GM21619 (cell line): ENCODE measurements around the gene C21orf91.
"Not testable (repeated sequence)": the region's sequence is repeated elsewhere in the genome, so short reads cannot be mapped to it uniquely, and the experiment has no call there.

Experiments
- ATAC-seq: cut with Tn5 transposase; IDR thresholded peaks from one replicate; pipeline ENCODE4 v1.9.1; 2021; ENCODE audit not compliant: unreplicated experiment

The C21orf91 gene

DNA sequence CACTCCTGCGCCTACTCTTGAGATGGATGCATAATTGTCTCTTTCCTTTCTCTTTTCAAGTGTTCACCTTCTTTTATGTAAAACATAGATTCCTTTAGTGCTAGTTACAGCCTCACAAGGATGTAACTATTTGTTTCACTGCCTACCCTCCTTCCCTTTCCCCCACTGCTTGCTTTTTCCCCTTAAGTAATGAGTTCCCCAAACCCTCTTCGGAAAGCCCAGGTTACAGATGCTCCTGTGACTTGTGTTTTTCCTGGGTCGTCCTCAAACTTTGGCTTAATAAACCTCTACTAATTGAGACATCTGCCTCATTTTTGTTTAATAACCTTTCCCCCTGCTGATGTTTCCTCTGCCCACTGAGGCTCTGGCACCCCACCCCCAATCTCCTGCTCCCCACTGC lies 39.2 kb downstream of the C21orf91 start:
- no peak for ATAC-seq

DNA sequence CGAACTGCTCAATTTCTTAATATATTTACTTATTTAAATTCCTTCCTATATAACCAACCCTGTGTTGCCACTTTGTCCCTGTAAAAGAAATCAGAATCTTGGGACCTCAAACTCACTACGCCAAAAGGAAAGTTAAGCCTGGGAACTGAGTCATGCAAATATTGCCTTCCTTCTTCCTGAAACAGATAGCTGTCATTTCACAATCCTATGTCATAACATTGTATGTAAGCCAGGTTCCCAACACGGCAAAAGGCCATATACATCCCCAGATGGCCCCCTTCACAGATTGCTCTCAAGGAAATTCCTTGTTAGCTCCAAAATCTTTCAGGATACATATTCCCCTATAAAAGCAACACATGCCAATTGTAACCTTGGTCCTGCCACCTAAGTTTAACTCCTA lies 39.7 kb downstream of the C21orf91 start:
- ATAC-seq = no peak

DNA sequence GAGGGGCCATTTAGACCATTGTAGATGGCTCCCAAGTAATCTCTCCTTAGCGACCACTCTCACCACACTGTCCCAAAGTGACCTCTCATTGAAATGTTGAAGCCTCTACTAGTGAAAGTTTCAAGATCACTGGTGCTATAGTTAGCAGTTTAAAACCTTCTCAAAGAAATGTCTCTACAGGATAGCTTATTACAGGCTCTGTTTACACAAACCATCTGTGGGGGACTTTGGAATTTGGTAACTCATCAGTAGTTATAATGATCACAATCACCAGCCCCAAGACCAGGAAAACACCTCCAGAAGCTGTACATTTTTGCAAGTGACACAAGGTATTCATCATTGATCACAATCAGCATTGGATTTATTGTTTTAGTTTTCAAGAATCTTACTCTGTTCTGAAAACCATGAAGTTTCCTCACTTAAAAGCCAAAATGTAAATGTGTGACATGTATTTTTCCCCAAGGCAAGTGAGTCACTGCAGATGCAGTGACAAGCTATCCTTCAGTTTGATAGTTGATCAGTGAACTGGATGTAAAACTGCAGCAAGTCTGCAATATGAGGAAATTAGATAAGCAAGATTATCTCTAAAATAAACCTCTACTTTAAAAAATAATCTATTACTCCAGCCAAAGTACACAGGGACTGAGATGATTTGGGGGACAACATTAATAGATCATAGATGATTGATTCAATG lies 41.9 kb downstream of the C21orf91 start:
- no peak for ATAC-seq

DNA sequence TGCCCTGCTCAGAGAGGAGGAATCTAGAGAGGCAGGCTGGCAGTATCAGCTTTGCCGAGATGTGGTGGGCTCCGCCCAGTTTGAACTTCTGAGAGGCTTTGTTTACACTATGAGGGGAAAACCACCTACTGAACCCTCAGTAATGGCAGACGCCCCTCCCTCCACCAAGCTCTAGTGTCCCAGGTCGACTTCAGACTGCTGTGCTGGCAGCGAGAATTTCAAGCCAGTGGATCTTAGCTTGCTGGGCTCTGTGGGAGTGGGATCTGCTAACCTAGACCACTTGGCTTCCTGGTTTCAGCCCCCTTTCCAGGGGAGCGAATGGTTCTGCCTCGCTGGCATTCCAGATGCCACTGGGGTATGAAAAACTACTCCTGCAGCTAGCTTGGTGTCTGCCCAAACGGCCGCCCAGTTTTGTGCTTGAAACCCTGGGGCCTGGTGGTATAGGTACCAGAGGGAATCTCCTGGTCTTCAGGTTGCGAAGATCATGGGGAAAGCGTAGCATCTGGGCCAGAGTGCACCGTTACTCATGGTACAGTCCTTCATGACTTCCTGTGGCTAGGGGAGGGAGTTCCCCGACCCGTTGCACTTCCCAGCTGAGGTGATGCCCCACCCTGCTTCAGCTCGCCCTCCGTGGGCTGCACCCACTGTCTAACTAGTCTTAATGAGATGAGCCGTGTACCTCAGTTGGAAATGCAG lies 43.6 kb downstream of the C21orf91 start:
- ATAC-seq = peak; percentile 67

DNA sequence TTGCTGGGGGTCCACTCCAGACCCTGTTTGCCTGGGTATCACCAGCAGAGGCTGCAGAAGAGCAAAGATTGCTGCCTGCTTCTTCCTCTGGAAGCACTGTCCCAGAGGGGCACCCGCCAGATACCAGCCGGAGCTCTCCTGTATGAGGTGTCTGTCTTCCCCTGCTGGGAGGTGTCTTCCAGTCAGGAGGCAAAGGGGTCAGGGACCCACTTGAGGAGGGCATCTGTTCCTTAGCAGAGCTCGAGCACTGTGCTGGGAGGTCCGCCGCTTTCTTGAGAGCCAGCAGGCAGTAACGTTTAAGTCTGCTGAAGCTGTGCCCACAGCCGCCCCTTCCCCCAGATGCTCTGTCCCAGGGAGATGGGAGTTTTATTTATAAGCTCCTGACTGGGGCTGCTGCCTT lies 44.1 kb downstream of the C21orf91 start:
- not testable (repeated sequence) for ATAC-seq

DNA sequence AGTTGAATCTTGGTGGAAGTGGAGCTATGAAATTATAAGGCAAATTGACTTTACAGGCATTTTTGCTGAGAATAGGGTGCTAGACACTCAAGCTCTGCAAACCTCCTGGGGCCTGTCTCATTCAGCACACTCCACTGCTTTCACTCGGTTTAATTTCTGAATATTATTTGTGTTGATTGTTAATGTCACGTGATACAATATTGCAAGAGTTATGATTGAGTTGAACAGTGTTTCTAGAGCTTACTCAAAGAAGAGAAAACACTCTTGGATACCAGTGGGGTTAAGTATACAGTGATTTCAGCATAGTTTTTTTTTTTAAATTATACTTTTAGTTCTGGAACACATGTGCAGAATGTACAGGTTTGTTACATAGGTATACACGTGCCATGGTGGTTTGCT lies 49.7 kb downstream of the C21orf91 start:
- ATAC-seq = no peak

DNA sequence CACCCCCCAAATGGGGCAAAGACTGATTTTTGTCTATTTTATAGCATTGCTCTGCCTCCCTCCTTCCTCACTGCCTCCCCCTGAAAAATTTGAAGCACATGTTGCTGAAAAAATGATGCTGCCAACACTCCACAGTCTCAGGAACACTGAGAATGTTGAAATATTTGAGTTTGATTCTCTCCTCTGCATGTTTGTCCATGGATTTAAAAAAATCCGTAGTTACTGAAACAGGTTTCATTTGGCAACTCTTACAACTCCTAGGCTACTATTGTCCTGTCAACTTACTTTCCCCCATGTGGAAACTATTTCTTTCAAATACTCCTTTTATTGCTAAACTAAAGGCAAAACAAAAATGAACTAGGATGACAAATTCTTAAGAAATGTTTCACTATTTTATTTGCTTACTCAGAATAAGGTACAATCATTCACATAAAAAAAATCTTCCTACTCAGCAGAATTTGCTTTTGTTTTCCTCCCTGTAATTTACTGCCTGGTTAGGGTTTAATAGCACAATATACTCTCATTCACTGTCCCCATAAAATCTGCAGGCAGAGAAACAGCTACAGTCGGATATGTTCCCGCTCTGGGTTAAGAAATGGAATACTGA lies 50.2 kb downstream of the C21orf91 start:
- ATAC-seq = no peak

DNA sequence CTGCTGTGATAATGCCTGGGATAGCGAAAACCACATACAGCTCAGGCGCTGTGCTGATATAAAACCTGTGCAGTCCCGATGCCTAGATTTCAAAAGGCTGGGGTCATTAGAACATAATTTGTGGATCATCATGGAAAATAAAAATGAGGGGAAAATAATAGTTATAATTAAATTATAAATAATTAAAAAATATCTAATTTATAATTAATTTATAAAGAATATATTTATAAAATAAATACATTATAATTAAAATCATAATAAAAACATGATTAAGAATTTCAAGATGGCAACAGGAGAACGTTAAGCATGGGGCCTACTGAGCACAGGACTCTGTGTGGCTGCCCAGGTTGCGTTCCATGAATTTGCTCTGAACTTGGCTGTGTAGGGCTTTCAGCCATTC lies 53.9 kb downstream of the C21orf91 start:
- ATAC-seq = no peak

DNA sequence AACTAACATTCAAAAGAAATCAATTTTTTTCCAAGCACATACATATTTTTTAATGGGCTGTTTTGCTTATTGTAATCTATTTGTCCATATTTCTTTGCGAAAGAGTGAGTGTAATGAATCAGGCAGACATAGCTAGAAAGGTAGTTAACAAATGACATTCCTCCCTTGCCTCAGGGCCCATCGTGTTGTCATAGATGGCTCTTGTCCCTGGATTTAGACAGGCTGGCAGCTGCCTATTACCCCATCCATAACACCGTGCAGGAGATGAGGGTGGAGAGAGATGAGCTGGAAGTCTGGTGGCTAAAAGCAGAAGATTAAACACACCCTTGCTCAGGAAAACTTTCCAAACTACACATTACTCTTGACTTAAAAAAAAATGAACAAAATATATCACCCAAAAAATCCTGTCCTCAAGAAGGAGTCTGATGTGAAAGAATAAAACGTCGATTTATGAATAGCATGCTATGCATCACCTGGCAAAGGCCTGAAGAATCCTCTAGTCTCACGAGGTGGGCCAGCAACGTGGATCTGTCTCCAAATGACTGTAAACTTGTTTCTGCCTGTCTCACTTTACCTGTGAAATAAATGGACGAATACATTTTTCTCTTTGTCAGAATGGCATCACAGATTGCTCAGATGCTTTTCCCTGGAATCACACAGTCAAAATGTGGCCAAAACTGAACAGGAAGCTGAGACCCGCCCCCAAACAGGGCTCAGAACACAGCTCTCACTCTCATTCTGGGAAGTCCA lies 55.7 kb downstream of the C21orf91 start:
- no peak for ATAC-seq

DNA sequence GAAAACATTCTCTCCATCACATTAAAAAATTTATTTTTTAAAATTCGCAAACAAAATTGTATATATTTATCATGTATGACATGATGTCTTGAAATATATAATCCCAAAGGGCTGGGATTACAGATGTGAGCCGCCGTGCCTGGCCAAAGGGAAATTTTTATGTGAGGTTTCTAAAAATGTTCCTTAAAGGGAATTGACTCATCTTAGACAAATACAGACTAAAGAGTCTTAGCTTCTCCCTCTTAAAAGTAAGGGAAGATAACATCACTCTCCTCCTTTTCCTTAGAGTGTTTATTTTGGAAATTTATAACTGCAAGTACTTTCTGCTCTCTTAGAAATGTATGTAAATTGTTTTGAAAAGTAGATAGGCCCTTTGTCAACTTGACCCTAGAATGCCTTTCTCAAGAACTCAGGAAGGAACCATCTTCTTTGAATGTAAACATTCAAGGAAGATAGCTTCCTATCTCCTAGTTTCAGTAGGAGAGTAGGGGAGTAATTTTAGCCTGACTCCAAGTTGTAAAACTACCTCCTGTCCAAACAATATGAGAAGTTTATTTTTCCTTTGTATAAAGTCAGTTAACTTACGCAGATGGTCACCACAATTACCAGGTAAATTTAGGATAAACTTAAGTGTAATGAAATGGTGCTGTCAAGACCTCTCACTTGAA lies 59.5 kb downstream of the C21orf91 start:
- no peak for ATAC-seq

DNA sequence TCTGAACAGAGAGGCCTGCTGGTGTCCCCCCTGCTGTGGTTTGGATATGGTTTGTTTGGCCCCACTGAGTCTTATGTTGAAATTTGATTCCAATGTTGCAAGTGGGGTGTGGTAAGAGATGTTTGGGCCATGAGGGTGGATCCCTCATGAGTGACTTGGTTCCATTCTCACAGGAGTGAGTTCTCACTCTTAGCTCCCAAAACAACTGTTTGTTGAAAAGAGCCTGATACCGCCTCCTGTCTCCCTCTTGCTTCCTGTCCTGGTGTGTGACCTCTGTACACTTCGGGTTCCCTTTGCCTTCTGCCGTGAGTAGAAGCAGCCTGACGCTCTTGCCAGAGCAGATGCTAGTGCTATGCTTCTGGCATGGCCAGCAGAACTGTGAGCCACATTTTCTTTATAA lies 60.5 kb downstream of the C21orf91 start:
- no peak for ATAC-seq

DNA sequence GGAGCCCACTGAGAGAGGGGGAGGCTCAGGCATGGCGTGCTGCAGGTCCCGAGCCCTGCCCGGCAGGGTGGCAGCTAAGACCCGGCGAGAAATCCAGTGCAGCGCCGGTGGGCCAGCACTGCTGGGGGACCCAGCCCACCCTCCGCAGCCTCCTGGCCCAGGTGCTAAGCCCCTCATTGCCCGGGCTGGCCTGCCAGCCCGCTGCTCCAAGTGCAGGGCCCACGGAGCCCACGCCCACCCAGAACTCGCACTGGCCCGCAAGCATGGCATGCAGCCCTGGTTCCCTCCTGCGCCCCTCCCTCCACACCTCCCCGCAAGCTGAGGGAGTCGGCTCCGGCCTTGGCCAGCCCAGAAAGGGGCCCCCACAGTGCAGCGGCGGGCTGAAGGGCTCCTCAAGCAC lies 61.5 kb downstream of the C21orf91 start:
- ATAC-seq = no peak

DNA sequence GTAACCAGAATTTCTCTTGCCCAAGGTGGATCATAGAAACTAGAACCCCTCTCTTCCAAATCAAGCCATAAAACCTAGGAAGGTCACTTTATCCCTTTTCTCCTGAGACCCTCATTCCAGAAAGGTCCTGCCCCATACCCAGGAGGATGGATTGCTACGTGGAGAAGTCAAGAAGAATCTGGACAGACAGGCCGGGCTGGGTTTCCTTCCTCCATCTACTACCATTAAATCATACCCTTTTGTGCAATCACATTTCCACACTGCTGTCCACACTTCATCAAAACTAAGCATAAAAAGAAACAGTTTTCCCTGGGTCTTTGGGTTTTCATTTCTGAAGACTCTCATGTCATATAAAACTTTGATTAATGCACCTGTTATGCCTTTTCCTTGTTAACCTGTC lies 65.4 kb downstream of the C21orf91 start:
- ATAC-seq = no peak

DNA sequence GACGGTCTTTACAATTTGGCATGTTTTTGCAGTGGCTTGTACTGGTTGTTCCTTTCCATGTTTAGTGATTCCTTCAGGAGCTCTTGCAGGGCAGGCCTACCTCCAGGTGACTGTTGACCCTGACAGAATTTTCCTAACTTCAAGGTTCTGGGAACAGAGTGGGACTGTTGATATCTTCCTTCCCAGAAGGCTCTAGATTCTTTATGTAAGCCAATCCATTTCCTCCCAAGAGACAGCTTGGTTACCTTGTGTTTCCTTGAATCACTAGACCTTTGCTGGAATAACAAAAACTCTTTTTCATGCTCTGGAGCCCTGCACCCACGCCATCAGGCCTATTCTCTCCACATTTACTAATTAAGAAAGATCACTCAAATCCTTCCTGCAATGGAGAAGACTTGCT lies 67.0 kb downstream of the C21orf91 start:
- no peak for ATAC-seq

DNA sequence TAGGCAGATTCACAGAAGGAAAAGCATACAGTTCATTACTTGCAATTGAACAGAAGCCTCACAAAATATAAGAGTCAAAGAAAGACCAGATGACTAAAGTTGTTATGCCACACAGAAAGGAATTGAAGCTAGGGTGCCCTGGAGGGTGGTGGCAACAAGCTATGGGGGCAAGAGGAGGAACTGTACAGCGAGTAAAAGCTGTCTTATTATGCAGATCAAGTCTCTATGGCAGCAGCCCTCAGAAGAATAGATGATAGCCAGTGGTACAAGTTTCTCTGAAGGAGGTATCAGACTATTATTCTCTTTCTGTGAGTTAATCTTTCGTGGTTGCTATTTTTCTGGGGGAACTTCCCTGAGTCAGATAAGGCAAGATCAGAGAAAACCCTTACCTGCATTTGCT lies 72.2 kb downstream of the C21orf91 start:
- no peak for ATAC-seq

DNA sequence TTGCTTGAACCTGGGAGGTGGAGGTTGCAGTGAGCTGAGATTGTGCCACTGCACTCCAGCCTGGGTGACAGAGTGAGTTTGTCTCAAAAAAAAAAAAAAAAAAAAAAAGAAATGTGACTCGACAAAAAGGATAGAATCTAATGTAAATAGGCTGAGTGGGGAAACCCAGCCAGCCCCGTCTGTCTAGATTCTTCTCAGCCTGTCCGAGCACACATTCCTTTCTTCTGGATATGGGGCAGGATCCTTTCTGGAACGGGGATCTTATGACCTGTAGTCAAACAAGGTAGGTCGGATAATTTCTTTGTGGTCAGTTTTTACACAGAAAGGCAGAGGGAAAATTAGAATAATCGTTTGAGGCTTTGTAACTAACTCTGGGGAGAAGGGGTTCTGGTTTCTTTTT lies 74.1 kb downstream of the C21orf91 start:
- ATAC-seq = no peak

DNA sequence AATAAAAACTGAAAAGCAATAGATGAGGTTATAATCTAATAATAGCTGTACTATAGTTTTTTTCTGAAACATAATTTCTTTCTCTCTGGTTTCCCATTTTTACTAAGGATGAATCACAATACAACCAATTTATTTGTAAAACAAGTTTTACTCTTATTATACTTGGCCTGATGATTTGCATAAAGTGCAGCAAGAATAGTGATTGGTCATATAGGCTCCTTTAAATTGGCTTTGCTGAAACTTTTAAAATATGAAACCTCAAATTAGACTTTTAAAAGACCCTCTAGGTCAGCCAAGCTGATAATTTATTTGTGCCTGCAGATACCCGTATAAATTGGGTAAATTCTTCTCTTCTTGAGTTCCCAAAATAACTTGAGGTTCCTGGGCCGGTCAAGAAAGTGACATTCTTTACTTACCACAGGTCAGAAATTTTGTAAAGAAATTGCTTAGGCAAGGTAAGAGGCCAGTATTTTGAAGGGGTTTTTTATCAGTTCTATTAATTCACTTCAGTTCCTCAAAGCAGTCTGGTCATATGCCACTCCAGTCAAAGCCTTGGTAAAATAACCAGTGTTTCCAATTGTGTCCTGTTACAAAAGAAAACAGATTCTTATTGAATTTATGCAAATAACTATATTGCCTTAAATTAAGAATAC lies 76.1 kb downstream of the C21orf91 start:
- no peak for ATAC-seq

DNA sequence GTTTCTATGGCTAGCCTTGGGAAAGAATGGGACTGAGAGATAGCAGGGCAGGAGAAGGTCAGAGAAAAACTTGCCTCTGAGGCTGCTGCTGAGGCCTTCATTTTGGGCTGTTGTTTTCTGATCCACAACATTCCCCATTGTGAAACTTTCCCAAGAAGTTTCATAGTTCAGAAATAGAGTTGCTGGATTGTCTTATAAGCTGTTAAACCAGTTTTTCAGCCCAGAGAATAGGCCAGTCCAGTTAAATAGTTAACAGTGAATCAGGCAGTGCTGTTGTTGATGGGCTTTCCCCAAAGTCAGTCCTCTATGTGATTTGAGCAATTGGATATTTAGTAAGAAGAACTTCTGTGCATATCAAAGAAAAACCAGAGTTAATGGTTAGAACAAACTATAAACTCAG lies 77.0 kb downstream of the C21orf91 start:
- ATAC-seq = no peak
